Tongue (tissue), 2 donors: ENCODE results near the gene DOC2B. TPM values are rescaled to one million over a fixed set of nuclear protein-coding genes. Genes with fewer than 3 reads are reported as not detected.
"Not testable (repeated sequence)": the region's sequence is repeated elsewhere in the genome, so short reads cannot be mapped to it uniquely, and the experiment has no call there.

Source experiments
- DNase-seq: peaks from one replicate; pipeline ENCODE4 v3.0.0-alpha.2; 2015
- total RNA-seq: library from RNA; depleted of rRNA; stranded (reverse); fragments of >200 nt; gene quantifications from one replicate; pipeline ENCODE4 v1.2.3, GENCODE V29; 2014

The DOC2B gene
- total RNA-seq, 1 donor from 2014 or later = 5.0 TPM

DNA sequence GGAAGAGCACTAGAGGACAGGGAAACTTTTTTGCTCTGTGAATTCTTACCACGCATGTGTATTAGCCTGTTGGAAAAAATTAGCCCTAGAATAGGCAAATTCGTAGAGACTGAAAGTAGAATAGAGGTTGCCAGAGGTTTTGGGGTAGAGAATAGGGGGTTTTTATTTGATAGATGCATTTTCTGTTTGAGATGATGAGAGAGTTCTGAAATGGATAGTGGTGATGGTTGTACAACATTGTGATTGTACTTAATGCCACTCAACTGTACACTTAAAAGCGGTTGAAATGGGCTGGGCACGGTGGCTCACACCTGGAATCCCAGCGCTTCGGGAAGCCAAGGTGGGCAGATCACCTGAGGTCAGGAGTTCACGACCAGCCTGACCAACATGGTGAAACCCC lies 8.0 kb upstream of the DOC2B start:
- no peak for DNase-seq

DNA sequence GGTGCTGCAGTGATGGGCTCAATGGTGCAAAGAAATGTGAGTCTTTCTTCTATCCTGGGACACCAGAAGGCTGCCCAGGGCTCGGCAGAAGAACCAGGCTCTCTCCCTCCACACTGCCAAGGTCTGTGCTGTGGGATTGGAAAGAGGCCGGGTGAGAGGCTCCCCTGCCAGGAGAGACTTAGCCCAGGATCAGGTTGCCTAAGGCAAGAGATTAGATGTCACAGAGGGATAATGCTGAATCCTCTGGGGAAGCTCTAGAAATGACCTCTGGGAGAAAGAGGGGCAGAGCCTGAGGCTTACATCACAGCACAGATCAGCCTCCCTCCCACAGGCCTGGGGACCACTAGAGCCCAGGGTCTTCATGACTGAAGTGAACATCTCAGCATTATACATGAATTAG lies 5.7 kb upstream of the DOC2B start:
- no peak for DNase-seq

DNA sequence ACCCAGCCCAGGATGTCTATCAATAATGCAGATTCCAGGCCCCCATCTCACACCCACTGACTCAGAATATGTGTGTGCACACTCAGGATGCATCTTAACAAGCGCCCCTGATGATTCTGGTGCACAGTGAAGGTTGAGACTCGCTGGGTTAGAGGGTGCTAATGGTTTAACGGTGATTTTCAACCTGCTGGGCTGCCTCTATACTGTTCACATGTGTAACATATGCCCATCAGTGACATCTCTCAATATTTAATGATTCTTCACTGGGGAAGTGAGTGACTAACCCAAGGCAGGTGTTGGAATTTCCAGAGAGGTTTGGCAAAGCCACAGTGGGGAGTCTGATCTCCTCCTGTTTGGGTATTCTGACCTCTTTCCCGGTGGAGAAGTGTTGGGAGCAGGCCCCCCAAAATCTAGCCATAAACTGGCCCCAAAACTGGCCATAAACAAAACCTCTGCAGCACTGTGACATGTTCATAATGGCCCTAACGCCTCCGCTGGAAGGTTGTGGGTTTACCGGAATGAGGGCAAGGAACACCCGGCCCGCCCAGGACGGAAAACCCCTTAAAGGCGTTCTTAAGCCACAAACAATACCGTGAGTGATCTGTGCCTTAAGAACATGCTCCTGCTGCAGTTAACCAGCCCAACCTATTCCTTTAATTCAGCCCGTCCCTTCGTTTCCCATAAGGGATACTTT lies 4.1 kb upstream of the DOC2B start:
- DNase-seq = no peak

DNA sequence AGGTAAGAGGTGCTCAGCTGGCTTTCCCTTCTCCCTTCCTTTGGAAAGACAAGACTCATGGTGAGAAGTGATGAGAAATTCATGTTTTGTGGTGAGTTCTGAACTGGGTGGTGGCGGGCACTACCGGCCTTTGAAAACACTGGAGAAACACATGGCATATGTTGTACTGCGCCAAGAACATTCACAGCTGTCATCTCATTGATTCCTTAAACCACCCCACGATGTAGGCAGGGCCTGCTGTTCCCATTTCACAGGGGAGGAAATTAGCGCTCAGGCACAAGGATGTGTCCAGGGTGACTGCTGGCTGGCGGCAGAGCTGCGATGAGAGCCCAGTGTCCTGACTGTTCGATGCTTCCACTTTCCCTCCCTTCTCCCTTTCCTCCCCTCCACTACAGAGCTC lies 1.6 kb upstream of the DOC2B start:
- peak; percentile 61 for DNase-seq

DNA sequence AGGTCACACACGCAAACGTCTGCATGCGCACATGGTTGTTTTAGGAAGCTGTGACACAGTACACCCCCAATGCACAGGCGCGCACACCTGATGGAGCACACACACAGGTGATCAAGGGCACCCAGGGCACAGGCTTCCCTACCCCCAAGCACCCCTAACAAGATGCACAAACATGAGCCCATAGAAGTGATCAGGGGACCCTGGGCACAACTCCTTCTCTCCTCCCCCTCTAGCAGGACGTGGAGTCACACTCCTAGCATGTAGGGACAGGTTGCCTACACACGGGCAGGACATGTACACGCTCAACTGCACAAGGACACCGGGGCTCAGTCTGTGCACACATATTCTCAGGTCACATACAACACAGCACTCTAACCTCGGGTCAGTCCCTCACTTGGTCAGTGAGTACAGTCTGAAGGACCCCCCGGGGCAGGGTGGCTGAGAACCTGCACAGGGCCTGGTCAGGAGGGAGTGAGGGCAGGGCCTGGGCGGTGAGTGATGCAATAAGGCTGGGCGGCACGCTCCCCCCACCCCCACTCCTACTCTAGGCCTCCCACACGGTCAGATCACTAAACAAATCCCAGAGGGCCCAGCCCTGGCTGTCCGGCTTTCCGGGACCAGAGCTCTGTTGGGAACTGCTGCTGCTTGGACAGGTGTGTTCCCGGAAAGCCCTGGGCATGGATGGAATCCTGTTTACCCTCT lies 751 bp upstream of the DOC2B start:
- peak; percentile 15 for DNase-seq

DNA sequence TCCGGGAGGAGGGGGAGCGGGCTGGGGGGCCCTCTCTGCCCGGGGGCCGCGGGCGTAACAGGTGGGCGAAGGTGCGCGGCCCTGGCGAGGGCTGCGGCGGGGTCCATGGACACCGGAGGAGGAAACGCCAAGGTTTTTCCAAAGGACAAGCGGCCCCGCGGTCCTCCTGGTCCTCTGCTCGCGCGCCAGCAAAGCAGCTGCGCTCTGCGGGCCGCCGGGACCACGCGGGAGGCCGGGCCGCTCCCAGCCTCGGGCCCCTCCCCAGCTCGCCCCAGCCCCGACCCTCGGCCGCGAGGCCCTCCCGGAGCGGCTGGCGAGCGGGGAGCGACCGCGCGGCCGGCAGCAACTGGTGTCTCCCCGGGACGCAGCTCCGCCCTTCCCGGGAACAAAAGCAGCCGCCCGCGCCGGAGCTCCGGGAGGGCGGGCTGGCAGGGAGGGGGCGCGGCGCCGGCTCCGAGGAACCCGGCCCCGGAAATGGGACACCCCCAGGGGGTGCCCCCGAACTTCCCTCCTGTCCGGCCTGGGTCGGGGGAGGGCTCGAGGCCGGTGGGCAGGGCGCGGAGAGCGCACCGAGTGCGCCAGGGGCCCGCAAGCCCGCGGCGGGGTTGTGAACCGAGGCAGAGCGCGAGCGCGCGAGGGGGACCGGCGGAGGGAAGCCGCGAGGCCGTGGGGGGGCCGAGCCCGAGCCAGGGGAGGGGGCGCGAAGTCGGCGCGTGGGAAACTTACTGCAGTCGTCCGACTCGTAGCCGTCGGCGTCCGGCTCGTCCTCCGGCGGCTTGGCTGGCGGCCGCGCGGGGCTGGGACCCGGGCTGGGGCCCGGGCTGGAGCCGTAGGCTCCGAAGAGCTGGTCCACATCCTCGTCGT lies 837 bp downstream of the DOC2B start:
- DNase-seq = peak; percentile 58

DNA sequence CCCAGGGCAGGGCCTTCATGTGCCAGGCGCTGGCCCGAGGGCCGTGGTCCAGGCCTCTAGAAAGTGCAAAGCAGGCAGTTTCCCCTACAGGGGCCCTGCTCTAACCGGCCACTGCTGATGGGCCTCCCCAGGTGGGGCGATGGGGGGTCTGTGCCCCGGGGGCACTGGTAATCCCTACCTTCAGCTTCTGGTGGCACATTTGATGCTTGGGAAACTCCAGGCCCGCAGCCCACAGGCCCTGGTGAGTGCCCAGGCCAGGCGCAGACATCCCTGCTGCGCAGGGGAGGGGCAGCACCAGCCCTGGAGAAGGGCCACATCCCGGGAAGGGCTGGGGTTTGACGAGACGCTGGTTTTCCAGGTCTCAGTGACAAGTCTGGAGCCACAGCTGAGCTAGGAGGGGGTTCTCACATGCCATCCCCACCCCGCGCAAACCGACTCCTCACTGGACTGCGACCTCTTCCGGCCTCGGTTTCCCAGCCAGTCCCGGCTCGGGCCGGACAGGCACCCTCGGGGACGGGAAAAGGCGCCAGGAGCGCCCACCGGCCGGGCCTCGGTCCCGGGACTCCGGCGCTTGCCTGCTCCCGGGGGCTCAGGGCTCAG lies 1.6 kb downstream of the DOC2B start:
- DNase-seq = peak; percentile 18

DNA sequence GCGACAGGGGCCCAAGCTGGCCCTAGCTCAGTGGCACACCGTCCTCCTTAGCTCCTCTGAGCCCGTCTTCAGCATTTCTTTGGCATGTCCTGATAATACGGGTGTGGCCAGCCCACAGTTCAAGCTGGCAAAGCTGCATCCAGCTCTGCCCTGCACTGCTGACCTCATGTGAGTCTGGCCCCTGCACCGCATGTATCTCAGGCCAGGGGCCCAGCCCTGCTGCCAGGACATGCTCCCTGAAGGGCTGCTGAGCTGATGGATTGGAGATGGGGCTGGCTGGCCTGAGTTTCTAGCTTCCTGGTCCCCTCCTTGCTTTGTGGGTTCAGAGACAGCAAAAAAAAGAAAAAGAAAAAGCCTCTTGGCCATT lies 2.4 kb downstream of the DOC2B start:
- DNase-seq = no peak

DNA sequence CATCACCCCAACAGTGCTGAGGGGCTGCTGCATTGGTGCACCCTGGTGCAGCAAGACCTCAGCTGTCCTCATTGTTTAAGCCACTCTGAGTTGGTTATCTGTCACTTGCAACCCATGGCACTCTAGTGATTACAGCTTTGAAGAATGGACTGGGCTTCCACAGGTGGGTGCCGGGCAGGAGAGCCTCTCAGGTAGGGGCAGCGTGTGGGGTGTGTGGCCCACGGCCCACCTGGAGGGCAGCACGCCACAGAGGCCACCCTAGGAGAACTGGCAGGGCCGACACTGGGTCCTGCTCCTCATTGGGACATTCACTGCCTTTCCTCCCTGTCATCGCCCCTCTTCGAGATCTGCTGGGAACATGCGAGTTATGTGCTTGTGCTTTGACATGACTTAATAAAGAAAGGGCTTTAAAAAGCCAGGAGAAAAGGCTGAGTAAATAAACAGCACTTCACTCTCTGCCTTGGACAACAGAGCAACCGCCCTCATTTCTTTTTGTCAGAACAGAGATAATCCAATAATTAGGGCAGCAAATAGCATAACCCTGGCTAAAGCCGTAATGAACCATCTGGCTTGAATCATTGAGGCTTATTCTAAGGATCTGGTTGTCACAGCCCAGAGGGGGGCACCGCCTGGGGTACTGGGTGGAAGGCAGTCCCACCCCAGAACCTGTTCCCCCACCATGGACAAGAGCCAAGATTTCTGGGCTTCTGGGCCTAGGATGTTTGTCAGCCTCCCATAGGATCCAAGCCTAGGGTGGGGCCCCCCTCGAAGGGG lies 3.0 kb downstream of the DOC2B start:
- peak; percentile 83 for DNase-seq

DNA sequence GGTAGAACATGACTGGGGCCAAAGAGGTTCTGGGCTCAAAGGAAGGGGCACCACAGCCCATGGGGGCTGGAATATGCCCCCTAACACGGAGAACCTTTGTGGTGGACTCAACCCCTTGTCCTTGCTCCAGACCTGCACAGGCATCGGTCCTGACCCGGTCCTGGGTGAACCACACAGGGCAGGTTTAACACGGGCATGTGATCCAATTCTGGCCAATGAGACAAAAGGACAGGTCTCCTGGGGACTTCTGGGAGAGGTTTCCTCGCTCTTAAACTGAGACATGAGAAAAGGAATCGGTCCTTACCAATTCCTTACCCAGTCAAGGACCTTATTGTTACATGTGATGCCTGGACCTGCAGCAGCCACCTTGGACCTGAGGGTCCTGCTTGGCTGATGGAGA lies 3.7 kb downstream of the DOC2B start:
- DNase-seq = no peak

DNA sequence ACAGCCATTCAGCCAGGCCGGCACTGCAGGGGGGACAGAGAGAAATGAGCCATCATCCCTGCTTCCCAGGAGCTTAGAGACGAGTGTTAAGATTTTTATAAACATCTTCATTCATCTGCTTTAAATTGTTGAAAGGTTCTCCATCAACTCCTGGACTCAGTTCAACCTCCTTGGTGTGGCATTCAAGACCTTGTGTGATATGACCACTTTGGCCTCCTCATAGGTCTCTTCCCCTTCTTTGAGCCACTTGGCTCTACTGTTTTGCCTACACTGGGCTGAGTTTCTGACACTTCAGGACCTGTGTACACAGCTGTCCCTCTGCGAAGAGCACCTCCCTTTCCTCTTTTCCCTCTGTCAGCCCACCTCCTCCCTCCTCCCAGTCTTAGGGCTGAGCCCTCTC lies 4.3 kb downstream of the DOC2B start:
- no peak for DNase-seq

DNA sequence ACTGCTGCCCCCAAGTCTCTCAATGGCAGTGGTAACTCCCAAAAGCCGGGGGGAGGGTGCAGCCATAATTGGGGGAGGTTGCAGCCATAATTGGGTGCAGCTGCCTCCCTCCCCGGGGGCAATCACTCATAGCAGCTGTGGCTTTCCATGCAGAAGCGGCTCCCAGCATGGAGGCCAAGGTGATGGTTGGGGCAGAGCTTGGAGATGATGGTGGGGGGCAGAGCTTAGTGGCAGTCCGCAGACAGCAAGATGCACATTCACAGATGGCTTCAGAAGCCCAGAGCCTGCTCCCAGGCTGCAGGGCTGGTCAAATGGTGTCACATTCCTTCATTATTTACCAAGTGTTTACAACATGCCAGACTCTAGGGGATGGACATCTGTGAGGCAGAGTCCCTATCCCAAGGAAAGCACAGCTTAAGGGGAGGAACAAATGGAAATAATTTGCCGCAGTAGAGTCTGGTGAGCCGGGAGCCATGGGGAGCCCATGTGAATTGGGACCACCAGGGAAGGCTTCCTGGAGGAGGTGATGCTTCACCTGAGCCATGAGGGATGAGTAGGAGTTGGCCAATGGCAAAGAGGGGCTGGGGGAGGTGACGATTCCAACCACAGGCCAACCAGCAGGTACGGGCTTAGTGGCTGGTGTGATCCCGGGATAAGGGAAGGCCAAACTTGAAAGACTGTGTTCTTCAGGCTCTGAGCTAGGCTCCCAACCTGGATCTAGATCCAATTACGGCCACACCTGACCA lies 8.1 kb downstream of the DOC2B start:
- DNase-seq = peak; percentile 8

DNA sequence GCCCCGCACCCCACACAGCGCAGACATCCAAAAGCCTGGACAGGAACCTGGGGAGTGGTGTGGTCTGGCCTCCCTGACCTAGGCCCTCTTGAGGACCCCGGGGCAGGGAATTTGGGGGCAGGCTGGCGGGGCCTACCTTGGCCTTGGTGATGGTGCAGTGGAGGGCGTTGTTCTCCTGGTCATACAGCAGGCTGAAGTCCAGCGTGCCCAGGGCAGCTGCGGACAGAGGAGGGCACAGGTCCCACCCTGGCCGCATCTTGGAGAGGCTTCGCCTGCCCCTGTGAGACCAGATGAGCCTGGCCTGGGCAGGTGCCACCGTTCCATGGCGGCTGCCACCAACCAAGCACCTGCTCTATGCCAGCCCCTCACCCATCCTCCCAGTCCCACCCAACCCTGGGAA lies 9.0 kb downstream of the DOC2B start:
- DNase-seq = no peak

DNA sequence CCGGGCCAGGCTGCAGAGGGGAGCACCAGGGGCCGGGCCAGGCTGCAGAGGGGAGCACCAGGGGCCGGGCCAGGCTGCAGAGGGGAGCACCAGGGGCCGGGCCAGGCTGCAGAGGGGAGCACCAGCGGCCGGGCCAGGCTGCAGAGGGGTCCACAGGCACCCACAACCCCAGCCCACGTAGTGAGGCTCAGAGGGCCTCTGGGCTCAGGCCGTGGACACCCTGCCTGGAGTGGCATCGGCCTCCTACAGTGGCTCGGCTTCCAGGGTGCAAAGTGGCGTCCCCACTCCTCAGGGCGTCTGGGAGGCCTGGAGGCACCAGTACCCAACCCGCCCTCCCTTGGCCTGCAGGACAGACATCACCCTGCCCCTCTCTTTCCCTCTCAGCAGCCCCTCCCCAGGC lies 9.6 kb downstream of the DOC2B start:
- no peak for DNase-seq

DNA sequence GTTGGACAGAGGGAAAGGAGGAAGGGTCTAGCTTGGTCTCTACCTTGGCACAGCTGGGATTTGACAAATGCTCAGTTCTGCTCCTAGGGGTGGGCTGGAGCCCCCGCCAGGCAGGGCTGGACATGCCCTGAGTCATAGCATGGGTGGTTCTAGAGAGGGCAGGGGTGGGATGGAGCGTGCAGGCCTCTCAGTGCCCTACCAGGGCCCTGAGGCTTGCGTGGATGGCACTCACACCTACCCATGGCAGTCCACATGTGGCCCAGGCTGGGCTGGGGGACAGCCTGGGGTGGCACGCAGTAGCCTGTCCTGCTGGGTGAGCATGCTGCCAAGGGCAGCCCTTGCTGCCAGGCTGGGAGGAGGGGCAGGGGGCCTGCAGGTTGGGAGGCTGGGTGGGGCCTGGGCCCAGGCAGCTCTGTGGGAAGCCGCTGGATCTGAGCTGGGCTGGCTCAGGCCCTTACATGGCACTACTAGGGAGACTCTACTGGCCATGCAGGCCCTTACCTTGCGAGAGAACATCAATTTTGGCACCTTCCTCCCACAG lies 11.2 kb downstream of the DOC2B start:
- no peak for DNase-seq

DNA sequence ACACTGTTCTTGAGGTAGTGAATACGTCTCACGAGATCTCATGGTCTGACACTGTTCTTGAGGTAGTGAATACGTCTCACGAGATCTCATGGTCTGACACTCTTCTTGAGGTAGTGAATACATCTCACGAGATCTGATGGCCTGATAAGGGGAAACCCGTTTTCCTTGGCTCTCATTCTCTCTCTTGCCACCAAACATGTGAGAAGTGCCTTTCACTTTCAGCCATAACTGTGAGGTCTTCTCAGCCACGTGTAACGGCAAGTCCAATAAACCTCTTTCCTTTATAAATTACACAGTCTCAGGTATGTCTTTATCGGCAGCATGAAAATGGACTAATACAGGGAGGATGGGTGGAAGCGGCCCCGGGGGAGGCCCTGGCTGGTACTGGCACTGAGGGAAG lies 12.8 kb downstream of the DOC2B start:
- not testable (repeated sequence) for DNase-seq

DNA sequence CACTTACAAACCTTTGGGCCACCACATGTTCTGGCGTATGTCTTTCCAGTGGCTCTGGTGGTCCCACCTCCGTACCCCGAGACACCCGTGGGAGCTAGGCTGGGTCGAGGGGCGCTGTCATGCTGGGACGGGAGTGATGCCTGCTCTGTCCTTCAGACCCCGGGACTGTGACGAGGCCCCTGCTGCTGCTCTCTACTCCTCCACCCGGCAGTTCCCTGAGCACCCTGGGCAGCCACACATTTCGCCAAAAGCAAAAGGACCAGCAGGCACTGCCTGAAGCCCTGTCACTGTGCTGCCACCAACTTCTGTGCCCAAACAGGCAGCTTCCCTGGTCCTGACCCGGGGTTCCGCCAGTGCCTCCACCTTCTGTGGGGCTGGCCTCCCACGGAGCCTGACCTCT lies 15.5 kb downstream of the DOC2B start:
- no peak for DNase-seq

DNA sequence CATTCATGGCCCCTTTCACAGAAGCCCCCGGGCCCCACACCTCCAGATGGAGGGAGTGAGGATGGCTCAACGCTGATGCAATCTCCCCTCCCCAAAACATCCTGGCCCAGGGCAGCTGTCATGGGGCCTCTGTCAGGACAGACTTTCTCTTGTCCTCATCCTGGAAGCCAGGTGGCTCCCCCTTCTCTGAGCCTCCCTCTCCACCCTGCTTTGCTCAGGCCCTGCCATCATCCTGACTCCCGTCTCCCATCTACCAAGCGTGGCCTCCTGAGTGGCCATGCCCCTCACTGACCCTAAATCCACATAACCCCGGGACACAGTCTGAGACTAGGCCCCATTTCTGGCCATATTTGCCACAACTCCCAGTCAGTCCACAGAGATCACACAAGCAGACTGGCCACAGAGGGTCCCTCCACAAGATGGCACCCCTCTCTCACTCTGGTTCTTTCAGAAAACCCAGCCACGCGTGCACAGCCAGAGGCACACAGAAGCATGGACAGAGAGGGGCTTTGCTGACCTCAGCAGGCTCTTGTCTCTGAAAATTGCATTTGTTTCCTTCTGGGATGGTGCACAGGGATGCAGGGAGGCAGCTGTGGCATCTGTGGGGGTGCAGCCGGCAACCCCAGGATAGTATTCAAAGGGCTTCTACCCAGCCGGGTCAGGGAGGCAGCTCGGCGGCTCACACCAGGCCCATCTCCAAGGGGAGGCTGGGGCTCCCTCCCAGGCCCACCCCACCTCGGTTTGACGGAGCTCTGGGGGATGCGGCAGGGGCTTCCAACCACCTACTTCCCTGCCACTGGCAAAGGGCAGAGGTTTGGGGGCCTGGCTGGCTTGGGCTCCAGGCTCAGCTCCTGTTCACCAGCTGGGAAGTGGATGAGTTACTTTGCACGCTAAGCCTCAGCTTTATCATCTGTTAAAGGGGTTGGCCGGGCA lies 16.9 kb downstream of the DOC2B start:
- DNase-seq = peak; percentile 84

DNA sequence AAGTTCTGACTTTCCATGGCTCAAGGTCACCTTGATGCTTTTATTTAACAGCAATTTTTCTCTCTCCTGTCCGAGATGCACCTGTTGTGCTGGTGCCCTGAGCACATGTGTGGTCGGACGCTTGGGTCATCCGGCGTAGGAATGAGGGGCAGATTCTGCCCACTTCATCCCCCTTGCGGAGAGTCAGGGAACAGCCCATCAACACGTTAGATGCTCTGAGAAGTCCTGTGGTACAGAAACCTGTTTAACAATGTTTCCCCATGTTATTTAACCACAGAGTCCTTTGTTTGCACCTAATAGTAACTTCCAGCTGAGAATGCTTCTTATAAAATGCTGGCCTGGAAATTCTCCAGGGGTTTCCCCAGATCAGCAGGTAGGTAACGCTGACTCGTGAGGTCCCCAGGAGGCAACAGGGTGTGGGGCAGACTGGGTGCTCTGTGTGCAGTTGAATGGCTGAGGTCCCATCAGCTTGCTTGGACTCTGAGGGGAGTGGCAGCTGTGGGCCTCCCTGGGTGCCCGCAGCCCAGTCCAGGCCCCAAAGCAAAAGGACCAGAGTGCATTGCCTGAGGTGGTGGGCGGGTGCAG lies 17.8 kb downstream of the DOC2B start:
- DNase-seq = no peak
